Measurements from ENCODE around the gene TMOD4.
"Not testable (repeated sequence)": the region's sequence is repeated elsewhere in the genome, so short reads cannot be mapped to it uniquely, and the experiment has no call there.

The TMOD4 gene

GRCh38 chr1:151199873-151200581, 24.2 kb upstream of the TMOD4 start:
- TF ChIP-seq CTCF (IDR thresholded peaks at IDR 0.05; ENCODE audit: extremely low read depth, missing control alignments): no peak
- DNase-seq (ENCODE audit: low spot score): no peak

- TF ChIP-seq CTCF (IDR thresholded peaks at IDR 0.05; ENCODE audit: extremely low read depth, missing control alignments): no peak
- DNase-seq (ENCODE audit: low spot score): peak; percentile 96
These were observed 22.7 kb upstream of the TMOD4 start, which contains the start of gene PIP5K1A for GRCh38 chr1:151198254-151199127. PIP5K1A (plus strand) TSS chr1:151198552; CDS start chr1:151198997, 445 bp downstream.

GRCh38 chr1:151197863-151198253, 22.1 kb upstream of the TMOD4 start:
- DNase-seq (ENCODE audit: low spot score): no peak
- no peak for TF ChIP-seq CTCF (IDR thresholded peaks at IDR 0.05; ENCODE audit: extremely low read depth, missing control alignments)

GRCh38 chr1:151196292-151196800, 20.6 kb upstream of the TMOD4 start:
- peak; percentile 49 for DNase-seq (ENCODE audit: low spot score)
- TF ChIP-seq CTCF (IDR thresholded peaks at IDR 0.05; ENCODE audit: extremely low read depth, missing control alignments): no peak

- DNase-seq (ENCODE audit: low spot score): not testable (repeated sequence)
These were observed 19.3 kb upstream of the TMOD4 start for GRCh38 chr1:151194894-151195594.

GRCh38 chr1:151193856-151194255, 18.1 kb upstream of the TMOD4 start:
- TF ChIP-seq CTCF (IDR thresholded peaks at IDR 0.05; ENCODE audit: extremely low read depth, missing control alignments): no peak
- DNase-seq (ENCODE audit: low spot score): no peak

- no peak for DNase-seq (ENCODE audit: low spot score)
- TF ChIP-seq CTCF (IDR thresholded peaks at IDR 0.05; ENCODE audit: extremely low read depth, missing control alignments): no peak
These were observed 17.5 kb upstream of the TMOD4 start for GRCh38 chr1:151193304-151193703.
